Natural killer cell treated with Interleukin-12 subunit alpha and Interleukin-12 subunit beta and Interleukin-15 and Interleukin-18, amount 100 ng/mL, for 72 hours (primary cell): ENCODE results near the gene SF3B2. TPM values are rescaled to one million over a fixed set of nuclear protein-coding genes. Genes with fewer than 3 reads are reported as not detected.
A peak's percentile ranks its signal among the peaks of the same experiment; 100 is the strongest.

ENCODE experiments used
- ATAC-seq, 2 donors: fragments of 150-1000 bp; cut with Tn5 transposase in 1 of 2; sonication (Bioruptor Pico), chemical (Tn5 transposase) in 1 of 2; 2 replicates each; pipeline ENCODE4 v1.10.0; 2021
- DNase-seq: peaks from one replicate; pipeline ENCODE4 v3.0.0; 2022; ENCODE audit warnings: low spot score
- H3K27ac Mint-ChIP-seq, 2 donors: 1 replicate in 1 of 2; 2 replicates in 1 of 2; pipeline ENCODE4 v1.8.0; 2022; ENCODE audit warnings: mixed read lengths in 2 of 2, mild to moderate bottlenecking in 1 of 2, moderate library complexity in 1 of 2
- H3K27me3 Mint-ChIP-seq, 2 donors: 1 replicate in 1 of 2; 2 replicates in 1 of 2; pipeline ENCODE4 v1.8.0; 2022; ENCODE audit warnings: mixed read lengths in 2 of 2
- H3K36me3 Mint-ChIP-seq: one replicate; pipeline ENCODE4 v1.8.0; 2022; ENCODE audit warnings: mixed read lengths
- H3K4me1 Mint-ChIP-seq, 2 donors: 1 replicate in 1 of 2; 2 replicates in 1 of 2; pipeline ENCODE4 v1.8.0; 2022; ENCODE audit warnings: low read depth in 2 of 2, mixed read lengths in 2 of 2, mild to moderate bottlenecking in 1 of 2
- H3K4me3 Mint-ChIP-seq: one replicate; pipeline ENCODE4 v1.8.0; 2022; ENCODE audit warnings: mixed read lengths
- H3K9me3 Mint-ChIP-seq: 2 replicates; pipeline ENCODE4 v1.8.0; 2022; ENCODE audit warnings: mixed read lengths
- total RNA-seq, 2 donors: library from RNA; stranded (reverse); gene quantifications; one replicate each; pipeline ENCODE4 v1.2.3, GENCODE V29; 2022

Gene SF3B2
- total RNA-seq, 2 donors from 2014 or later: 227 to 286 TPM

- ATAC-seq (no peak), DNase-seq (no peak)
- no peak within 1 kb of the TSS for H3K27ac Mint-ChIP-seq
- no peak within 1 kb of the TSS for H3K4me3 Mint-ChIP-seq
- H3K27me3 Mint-ChIP-seq: peaks cover 0 to 3% of the 10 kb centered on the region in 2 donors
- peaks cover 15 to 16% of the 10 kb centered on the region in 2 donors for H3K4me1 Mint-ChIP-seq
- no peaks in the 10 kb centered on the region for H3K9me3 Mint-ChIP-seq
- no peaks in the 10 kb centered on the region for H3K36me3 Mint-ChIP-seq
Observed at GRCh38 chr11:66026017-66026529, 26.1 kb upstream of the SF3B2 start, which contains the start of gene CATSPER1. TSS of gene CATSPER1 (minus strand) at chr11:66026479. CDS start at chr11:66026379, 100 bp downstream.

- ATAC-seq: no peak
- no peaks in the 10 kb centered on the region for H3K36me3 Mint-ChIP-seq
- peaks cover 5 to 6% of the 10 kb centered on the region in 2 donors for H3K27me3 Mint-ChIP-seq
- no peaks in the 10 kb centered on the region for H3K9me3 Mint-ChIP-seq
- no peaks in the 10 kb centered on the region for H3K4me1 Mint-ChIP-seq
- no peak overlapping the region for H3K4me3 Mint-ChIP-seq
- H3K27ac Mint-ChIP-seq: no peak overlapping the region
- DNase-seq: no peak
Observed at GRCh38 chr11:66032957-66033735, 19.0 kb upstream of the SF3B2 start.

GRCh38 chr11:66035653-66036333 is 16.4 kb upstream of the SF3B2 start:
- H3K9me3 Mint-ChIP-seq: no peaks in the 10 kb centered on the region
- ATAC-seq (no peak), DNase-seq (no peak)
- H3K27ac Mint-ChIP-seq: no peak overlapping the region
- H3K4me3 Mint-ChIP-seq: no peak overlapping the region
- peaks cover 5 to 6% of the 10 kb centered on the region in 2 donors for H3K27me3 Mint-ChIP-seq
- no peaks in the 10 kb centered on the region for H3K4me1 Mint-ChIP-seq
- H3K36me3 Mint-ChIP-seq: no peaks in the 10 kb centered on the region

- Mint-ChIP-seq H3K9me3 (no peaks in the 10 kb centered on the region), H3K27me3 (peaks cover 5 to 6% of the 10 kb centered on the region in 2 donors), H3K36me3 (no peaks in the 10 kb centered on the region), H3K4me1 (no peaks in the 10 kb centered on the region), H3K4me3 (no peak overlapping the region), H3K27ac (no peak overlapping the region)
- ATAC-seq (no peak), DNase-seq (no peak)
Observed at GRCh38 chr11:66036334-66036710, 15.8 kb upstream of the SF3B2 start.

- ATAC-seq: no peak
- peaks cover 5 to 6% of the 10 kb centered on the region in 2 donors for H3K27me3 Mint-ChIP-seq
- no peak overlapping the region for H3K27ac Mint-ChIP-seq
- no peaks in the 10 kb centered on the region for H3K9me3 Mint-ChIP-seq
- no peak for DNase-seq
- H3K4me3 Mint-ChIP-seq: no peak overlapping the region
- no peaks in the 10 kb centered on the region for H3K36me3 Mint-ChIP-seq
- H3K4me1 Mint-ChIP-seq: no peaks in the 10 kb centered on the region
Observed at GRCh38 chr11:66037327-66037726, 14.8 kb upstream of the SF3B2 start.

DNA sequence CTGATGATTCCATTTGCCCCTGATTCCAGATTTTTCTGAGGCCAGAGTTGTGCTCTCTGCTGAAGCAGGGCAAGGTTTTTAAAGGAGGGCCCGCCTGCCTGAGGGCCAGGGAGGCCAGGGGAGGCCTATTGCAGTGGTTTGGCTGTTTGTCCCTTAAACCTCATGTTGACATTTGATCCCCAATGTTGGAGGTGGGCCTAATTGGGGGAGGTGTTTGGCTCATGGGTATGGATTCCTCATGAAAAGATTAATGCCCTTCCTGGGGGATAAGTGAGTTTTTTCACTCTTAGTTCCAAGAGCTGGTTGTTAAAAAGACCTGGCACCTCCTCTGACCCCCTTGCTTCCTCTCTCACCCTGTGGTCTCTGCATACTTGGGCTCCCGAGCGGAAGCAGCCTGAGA is 12.4 kb upstream of the SF3B2 start:
- Mint-ChIP-seq H3K27me3 (peaks cover 2 to 3% of the 10 kb centered on the region in 2 donors), H3K27ac (no peak overlapping the region), H3K4me3 (no peak overlapping the region), H3K36me3 (no peaks in the 10 kb centered on the region), H3K9me3 (no peaks in the 10 kb centered on the region), H3K4me1 (peaks cover 5% of the 10 kb centered on the region in 2 donors)
- no peak for ATAC-seq
- DNase-seq: no peak

DNA sequence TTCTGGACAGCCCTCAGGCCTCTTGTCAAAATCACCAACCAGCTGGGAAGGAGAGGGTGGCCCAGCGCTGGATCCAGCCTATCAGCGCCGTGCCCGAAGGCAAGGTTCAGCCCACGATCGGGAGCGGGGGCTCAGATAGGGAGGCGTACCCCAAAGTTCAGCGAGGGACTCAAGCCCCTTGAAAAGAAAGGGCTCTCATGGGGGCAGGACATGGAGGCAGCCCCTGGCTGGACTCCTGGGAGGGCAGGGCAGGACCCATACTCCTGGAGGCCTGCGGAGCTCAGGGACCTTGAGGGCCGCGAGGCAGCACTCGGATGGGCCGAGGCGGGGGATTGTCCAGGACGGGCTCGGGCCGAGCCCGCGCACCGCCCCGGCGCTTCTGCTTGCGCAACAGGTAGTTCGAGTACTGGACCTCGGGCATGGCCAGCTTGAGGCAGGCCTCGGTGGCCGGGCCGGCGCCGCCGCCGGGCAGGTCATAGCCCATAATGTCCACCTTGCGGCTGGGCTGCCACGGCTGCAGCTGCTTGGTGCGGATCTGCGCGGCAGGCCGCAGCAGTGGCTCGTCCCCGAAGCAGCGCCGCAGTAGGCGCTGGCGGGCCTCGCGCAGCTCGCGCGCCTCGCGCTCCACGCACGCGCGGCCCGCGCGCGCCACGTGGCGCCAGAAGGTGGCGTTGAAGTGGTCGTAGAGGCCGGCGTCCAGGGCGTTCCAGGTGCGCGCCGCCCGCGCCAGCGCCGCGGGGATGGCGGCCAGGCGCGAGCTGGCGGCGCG is 9.8 kb upstream of the SF3B2 start:
- peaks cover 10 to 16% of the 10 kb centered on the region in 2 donors for H3K4me1 Mint-ChIP-seq

DNA sequence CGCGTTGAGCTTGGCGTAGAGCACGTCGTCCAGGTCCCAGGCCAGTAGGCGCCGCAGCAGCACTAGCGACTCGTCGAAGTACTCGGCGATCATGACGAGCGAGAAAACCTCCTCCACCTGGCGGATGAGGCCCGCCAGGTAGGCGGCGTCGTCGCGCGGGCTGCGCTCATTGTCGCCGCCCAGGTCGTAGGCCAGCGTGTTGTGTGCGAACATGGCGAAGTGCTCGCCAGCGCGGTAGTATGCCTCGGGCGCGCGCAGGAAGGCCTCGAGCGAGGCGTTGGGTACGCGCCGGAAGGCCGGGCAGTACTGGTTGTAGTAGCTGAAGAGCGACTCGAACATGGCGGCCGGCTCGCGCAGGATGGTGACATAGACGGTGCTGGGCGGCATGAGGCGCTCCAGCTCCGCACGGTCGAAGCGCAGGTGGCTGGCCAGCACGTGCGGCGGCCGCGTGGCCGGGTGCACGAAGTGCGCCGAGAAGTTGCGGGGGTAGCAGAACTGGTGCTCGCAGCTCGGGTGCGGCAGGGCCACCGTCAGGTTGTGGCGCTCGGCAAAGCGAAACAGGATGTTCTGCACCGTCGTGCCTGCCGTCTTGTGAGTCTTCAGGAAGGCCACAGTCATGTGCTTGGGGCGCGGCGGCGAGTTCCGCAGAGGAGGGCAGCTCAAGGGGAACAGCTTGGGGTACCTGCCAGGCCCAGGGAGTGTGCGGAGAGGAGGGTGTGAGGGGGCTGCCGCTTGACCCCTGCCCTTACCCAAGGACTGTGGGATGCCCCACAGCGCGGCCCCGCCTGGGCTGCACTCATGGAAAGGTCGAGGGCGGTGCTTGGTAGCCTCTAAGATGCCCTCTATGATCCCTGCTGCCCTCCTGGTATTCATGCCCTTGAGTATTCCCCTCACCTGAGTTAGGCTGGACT is 8.9 kb upstream of the SF3B2 start:
- Mint-ChIP-seq H3K9me3 (no peaks in the 10 kb centered on the region), H3K4me1 (peaks cover 10 to 16% of the 10 kb centered on the region in 2 donors), H3K4me3 (no peak overlapping the region), H3K27ac (no peak overlapping the region), H3K27me3 (peaks cover 0 to 2% of the 10 kb centered on the region in 2 donors), H3K36me3 (no peaks in the 10 kb centered on the region)
- DNase-seq: no peak
- ATAC-seq: no peak

More for the DNA sequence above, 9.8 kb upstream of the SF3B2 start:
- DNase-seq (no peak), ATAC-seq (no peak)
- Mint-ChIP-seq H3K36me3 (no peaks in the 10 kb centered on the region), H3K27me3 (no peaks in the 10 kb centered on the region), H3K9me3 (no peaks in the 10 kb centered on the region), H3K4me3 (no peak overlapping the region), H3K27ac (no peak overlapping the region)

GRCh38 chr11:66044757-66045156 is 7.4 kb upstream of the SF3B2 start:
- H3K27me3 Mint-ChIP-seq: peaks cover 0 to 8% of the 10 kb centered on the region in 2 donors
- ATAC-seq (peak; percentile 55 to 73), DNase-seq (no peak)
- H3K4me3 Mint-ChIP-seq: peak overlapping the region; percentile 71
- peaks cover 10 to 16% of the 10 kb centered on the region in 2 donors for H3K4me1 Mint-ChIP-seq
- peak overlapping the region in 1 of 2 donors; percentile 49 for H3K27ac Mint-ChIP-seq
- no peaks in the 10 kb centered on the region for H3K9me3 Mint-ChIP-seq
- no peaks in the 10 kb centered on the region for H3K36me3 Mint-ChIP-seq

DNA sequence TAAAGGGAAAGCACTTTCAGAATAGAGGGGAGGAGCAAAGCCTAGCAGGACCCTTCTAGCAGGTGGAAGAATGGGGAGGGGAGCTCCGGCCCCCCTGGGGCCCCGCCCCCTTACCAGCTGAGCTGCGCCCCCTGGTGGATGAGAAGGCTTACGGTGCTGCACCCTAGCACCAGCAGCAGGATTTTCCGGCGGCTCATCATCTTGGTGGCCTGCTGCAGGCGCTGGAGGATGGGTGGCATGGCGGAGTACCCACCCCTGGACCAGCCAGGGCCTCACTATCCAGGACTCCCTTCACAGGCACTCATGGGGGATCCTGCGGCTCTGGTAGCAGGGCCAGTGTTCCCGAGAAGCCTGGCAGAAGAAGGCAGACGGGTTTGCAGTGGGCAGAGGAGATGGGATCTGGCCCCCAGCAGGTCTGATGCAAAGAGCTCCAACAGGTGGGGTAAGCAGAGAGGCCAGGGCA is 7.0 kb upstream of the SF3B2 start:
- peaks cover 10 to 16% of the 10 kb centered on the region in 2 donors for H3K4me1 Mint-ChIP-seq
- H3K9me3 Mint-ChIP-seq: no peaks in the 10 kb centered on the region
- no peaks in the 10 kb centered on the region for H3K36me3 Mint-ChIP-seq
- peaks cover 0 to 8% of the 10 kb centered on the region in 2 donors for H3K27me3 Mint-ChIP-seq
- H3K27ac Mint-ChIP-seq: peak overlapping the region in 1 of 2 donors; percentile 49
- DNase-seq (peak; percentile 86), ATAC-seq (peak; percentile 88 to 93)
- peak overlapping the region; percentile 71 for H3K4me3 Mint-ChIP-seq

DNA sequence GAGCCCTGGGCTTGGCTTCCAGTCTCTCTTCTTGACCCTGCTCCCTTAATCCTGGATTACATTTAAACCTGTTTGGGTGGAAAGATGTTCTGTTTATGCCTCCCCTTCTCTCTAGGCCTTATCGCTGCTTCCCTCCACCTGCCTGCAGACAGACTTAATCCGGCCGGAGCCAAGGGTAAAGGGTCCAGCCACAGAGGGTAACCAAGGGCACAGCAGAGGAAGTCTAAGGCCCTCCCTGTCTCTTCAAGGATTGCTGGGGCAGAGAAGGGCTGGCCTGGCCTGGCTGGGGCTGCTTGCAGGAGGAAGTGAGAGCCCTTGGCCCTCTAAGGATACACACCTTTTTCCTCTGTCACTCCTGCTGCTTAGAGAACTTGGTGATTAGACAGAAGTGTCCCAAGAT is 5.3 kb upstream of the SF3B2 start:
- Mint-ChIP-seq H3K9me3 (no peaks in the 10 kb centered on the region), H3K4me3 (no peak overlapping the region), H3K36me3 (no peaks in the 10 kb centered on the region), H3K27ac (no peak overlapping the region), H3K27me3 (peaks cover 0 to 8% of the 10 kb centered on the region in 2 donors), H3K4me1 (peaks cover 19 to 26% of the 10 kb centered on the region in 2 donors)
- ATAC-seq: no peak
- no peak for DNase-seq

- H3K27ac Mint-ChIP-seq: no peak overlapping the region
- ATAC-seq (no peak), DNase-seq (no peak)
- no peak overlapping the region for H3K4me3 Mint-ChIP-seq
- no peaks in the 10 kb centered on the region for H3K9me3 Mint-ChIP-seq
- H3K36me3 Mint-ChIP-seq: peaks cover 2% of the 10 kb centered on the region
- H3K4me1 Mint-ChIP-seq: peaks cover 21 to 29% of the 10 kb centered on the region in 2 donors
- H3K27me3 Mint-ChIP-seq: peaks cover 0 to 8% of the 10 kb centered on the region in 2 donors
Observed at GRCh38 chr11:66047541-66048365, 4.4 kb upstream of the SF3B2 start.
